Parathyroid adenoma (tissue), 2 donors: ENCODE measurements around the gene RNF220.
A peak's percentile ranks its signal among the peaks of the same experiment; 100 is the strongest.

Experiments
- H2AFZ ChIP-seq: fragments of 300-600 bp; sonication (generic); one replicate; pipeline ENCODE4 v1.7.0; 2017; ENCODE audit warnings: antibody characterized with exemption, mild to moderate bottlenecking
- H3K27ac ChIP-seq: fragments of 300-600 bp; sonication (generic); one replicate; pipeline ENCODE4 v1.7.0; 2017
- H3K27me3 ChIP-seq: fragments of 300-600 bp; sonication (generic); one replicate; pipeline ENCODE4 v1.7.0; 2017; ENCODE audit warnings: low read length; ENCODE audit not compliant: control insufficient read depth, insufficient read depth
- H3K36me3 ChIP-seq: fragments of 300-600 bp; sonication (generic); one replicate; pipeline ENCODE4 v1.7.0; 2017; ENCODE audit warnings: low read length; ENCODE audit not compliant: control insufficient read depth, insufficient read depth
- H3K4me1 ChIP-seq: fragments of 300-600 bp; sonication (generic); one replicate; pipeline ENCODE4 v1.7.0; 2017; ENCODE audit warnings: control low read depth
- H3K4me2 ChIP-seq: fragments of 300-600 bp; sonication (generic); one replicate; pipeline ENCODE4 v1.7.0; 2017; ENCODE audit warnings: low read length
- H3K4me3 ChIP-seq: fragments of 300-600 bp; sonication (generic); one replicate; pipeline ENCODE4 v1.7.0; 2017; ENCODE audit warnings: low read depth, low read length
- H3K79me2 ChIP-seq: fragments of 300-600 bp; sonication (generic); one replicate; pipeline ENCODE4 v1.7.0; 2017; ENCODE audit warnings: control low read depth
- H3K9ac ChIP-seq: fragments of 300-600 bp; sonication (generic); one replicate; pipeline ENCODE4 v1.7.0; 2017; ENCODE audit warnings: mild to moderate bottlenecking
- H3K9me3 ChIP-seq: fragments of 300-600 bp; sonication (generic); one replicate; pipeline ENCODE4 v1.7.0; 2017; ENCODE audit warnings: low read length; ENCODE audit not compliant: control insufficient read depth
- TF ChIP-seq, protein P1 (sequence below): fragments of 300-600 bp; sonication (generic); IDR thresholded peaks from one replicate; pipeline ENCODE4 v1.7.0; 2017; ENCODE audit warnings: antibody characterized with exemption, mild to moderate bottlenecking
- donor health status: primary hyperparathyroidism.

The RNF220 gene

DNA sequence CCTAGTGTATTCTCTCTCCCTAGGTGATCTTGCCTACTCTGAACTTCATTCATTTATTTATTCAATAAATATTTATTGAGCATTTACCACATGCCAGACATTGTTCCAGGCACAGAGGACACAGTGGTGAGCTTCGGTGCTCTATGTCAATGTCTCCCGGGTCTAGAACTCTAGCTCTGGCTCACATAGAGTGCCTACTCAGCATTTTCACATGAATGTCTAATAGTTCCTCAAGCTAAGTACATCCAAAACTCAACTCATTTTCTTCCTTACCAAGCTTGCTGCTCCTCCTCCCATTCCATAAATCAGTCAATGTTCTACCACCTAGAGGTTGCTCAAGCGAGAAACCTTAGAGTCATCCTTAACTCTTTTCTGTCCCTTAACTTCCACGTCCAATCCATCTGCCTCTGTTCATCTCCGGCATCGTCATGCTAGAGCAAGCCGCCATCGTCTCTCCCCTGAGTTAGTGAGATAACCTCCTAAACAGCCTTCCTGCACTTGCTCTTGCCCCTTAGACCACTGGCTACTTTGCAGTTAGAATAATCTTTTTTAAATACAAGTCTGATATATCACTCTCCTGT is 201.7 kb downstream of the RNF220 start:
- Histone ChIP-seq H3K79me2 (no peaks in the 10 kb centered on the region), H3K9me3 (no peaks in the 10 kb centered on the region), H3K9ac (no peak overlapping the region), H3K27ac (no peak overlapping the region), H3K4me1 (no peaks in the 10 kb centered on the region), H3K36me3 (no peaks in the 10 kb centered on the region), H3K4me2 (no peak overlapping the region), H3K27me3 (no peaks in the 10 kb centered on the region), H2AFZ (no peak overlapping the region), H3K4me3 (no peak overlapping the region)
- TF ChIP-seq, protein P1, sequence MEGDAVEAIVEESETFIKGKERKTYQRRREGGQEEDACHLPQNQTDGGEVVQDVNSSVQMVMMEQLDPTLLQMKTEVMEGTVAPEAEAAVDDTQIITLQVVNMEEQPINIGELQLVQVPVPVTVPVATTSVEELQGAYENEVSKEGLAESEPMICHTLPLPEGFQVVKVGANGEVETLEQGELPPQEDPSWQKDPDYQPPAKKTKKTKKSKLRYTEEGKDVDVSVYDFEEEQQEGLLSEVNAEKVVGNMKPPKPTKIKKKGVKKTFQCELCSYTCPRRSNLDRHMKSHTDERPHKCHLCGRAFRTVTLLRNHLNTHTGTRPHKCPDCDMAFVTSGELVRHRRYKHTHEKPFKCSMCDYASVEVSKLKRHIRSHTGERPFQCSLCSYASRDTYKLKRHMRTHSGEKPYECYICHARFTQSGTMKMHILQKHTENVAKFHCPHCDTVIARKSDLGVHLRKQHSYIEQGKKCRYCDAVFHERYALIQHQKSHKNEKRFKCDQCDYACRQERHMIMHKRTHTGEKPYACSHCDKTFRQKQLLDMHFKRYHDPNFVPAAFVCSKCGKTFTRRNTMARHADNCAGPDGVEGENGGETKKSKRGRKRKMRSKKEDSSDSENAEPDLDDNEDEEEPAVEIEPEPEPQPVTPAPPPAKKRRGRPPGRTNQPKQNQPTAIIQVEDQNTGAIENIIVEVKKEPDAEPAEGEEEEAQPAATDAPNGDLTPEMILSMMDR, result no peak

DNA sequence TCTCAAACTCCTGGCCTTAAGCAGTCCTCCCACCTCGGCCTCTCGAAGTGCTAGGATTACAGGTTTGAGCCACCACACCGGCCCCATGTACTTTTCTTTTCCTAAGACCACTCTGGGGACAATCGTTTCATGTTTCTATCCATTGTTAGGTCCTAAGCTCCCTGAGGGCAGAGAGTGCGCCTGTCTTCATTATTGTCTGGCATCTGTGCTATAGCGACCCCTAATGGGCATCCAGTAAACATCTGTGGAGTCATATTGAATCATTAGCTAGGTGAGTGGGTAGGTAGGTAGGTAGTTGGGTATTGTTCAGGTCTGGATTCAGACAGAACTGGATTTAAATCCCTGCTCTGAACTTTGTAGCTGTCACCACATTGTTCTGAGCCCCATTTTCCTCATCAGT is 203.1 kb downstream of the RNF220 start:
- no peak overlapping the region for H3K27ac ChIP-seq
- TF ChIP-seq, protein P1, result no peak
- no peaks in the 10 kb centered on the region for H3K36me3 ChIP-seq
- H3K79me2 ChIP-seq, result no peaks in the 10 kb centered on the region
- H3K27me3 ChIP-seq, result no peaks in the 10 kb centered on the region
- no peak overlapping the region for H3K9ac ChIP-seq
- no peak overlapping the region for H3K4me3 ChIP-seq
- no peaks in the 10 kb centered on the region for H3K4me1 ChIP-seq
- H3K4me2 ChIP-seq, result no peak overlapping the region
- H3K9me3 ChIP-seq, result no peaks in the 10 kb centered on the region
- no peak overlapping the region for H2AFZ ChIP-seq

DNA sequence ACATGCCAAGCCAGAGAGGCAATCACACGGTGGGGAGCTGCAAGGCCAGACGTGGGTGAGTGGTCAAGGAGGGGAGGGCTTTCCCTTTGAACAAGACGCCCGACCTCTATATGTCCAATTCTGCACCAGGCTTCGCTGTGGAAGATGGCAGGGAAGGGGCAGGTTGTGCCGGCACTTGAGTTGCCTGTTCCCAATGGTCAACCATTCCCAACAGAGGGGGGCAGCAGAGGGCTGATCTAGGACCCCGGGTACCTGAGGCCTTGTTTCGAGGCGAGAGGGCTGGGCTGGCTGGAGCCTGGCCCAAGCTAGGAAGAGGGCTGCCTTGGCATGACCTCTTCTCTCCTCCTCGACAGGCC is 204.3 kb downstream of the RNF220 start:
- no peaks in the 10 kb centered on the region for H3K4me1 ChIP-seq
- no peak overlapping the region for H2AFZ ChIP-seq
- no peak overlapping the region for H3K4me3 ChIP-seq
- H3K9ac ChIP-seq, result no peak overlapping the region
- H3K79me2 ChIP-seq, result no peaks in the 10 kb centered on the region
- no peak overlapping the region for H3K4me2 ChIP-seq
- no peaks in the 10 kb centered on the region for H3K9me3 ChIP-seq
- no peak overlapping the region for H3K27ac ChIP-seq
- no peaks in the 10 kb centered on the region for H3K36me3 ChIP-seq
- TF ChIP-seq, protein P1, result peak; percentile 40
- H3K27me3 ChIP-seq, result no peaks in the 10 kb centered on the region

DNA sequence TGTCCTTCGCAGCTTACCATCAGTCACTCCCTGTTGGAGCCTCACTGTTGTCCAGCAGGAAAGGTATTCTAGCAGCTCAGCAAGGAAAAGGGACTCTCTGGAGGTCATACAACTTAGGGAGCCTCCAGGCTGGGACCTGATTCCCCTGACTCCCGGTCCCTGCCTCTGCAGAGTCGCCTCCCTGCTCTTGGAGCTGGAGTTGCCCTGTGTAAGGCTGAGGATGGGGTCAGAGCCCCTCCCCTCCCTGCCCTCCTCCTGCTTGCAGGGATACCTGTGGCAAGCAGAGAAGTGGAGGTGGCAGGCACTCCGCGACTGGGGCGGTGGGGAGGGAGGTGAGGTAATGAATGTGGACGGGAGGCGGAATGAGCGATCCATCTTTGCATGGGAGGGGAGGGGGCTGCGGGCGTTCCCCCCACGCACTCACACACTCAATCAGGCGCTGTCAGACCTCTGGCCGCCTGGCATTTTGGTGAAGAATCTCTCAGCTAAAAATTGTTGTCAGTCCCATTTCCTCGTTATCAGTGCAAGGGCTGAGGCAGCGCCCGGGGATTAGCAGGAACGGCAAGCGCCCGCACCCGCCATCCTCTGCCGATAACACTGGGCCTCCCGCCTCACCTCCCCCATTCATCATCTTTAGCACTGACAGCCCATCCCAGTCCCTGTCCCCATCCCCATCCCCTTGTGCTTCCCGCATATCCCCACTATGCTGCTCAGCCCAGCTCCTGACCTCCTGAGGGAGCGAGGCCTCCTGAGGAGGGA is 204.9 kb downstream of the RNF220 start:
- TF ChIP-seq, protein P1, result no peak
- Histone ChIP-seq H2AFZ (no peak overlapping the region), H3K36me3 (no peaks in the 10 kb centered on the region), H3K4me2 (no peak overlapping the region), H3K9me3 (no peaks in the 10 kb centered on the region), H3K4me1 (no peaks in the 10 kb centered on the region), H3K27me3 (no peaks in the 10 kb centered on the region), H3K79me2 (no peaks in the 10 kb centered on the region), H3K9ac (no peak overlapping the region), H3K4me3 (no peak overlapping the region), H3K27ac (no peak overlapping the region)
